HL-60 (cell line): ENCODE results near the gene FXN.

ENCODE experiments used
- SPI1 ChIP-seq: IDR thresholded peaks from 2 replicates; pipeline ENCODE4 v1.6.1; 2012; ENCODE audit warnings: low read depth, mild to moderate bottlenecking, borderline replicate concordance
- TF ChIP-seq, protein P1 (sequence below): IDR thresholded peaks from one replicate; pipeline ENCODE4 v1.5.1; 2011; ENCODE audit warnings: low read length, control low read depth, inconsistent platforms; ENCODE audit not compliant: insufficient read depth
- TF ChIP-seq, protein P2 (sequence below): IDR thresholded peaks from 2 replicates; pipeline ENCODE4 v1.6.1; 2012; ENCODE audit warnings: low read depth; ENCODE audit not compliant: insufficient replicate concordance

DNA sequence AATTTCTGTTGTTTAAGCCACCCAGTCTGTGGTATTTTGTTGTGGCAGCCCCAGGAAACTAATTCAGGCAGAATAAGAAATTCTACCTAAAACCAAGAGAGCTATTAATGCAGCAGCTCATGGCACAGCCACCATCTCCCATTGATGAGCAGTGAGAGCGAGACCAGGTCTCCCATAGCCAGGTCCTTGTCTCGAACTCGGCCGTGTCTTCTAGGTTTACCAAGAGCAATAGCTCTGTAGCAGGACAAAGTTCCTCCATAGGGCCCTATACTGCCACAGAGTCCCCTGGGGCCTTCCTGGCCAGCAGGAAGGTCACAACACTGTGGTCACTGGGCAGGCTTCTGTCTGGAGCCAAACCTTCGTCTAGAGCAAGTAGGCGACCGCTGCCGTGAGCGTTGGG is 104.0 kb downstream of the FXN start:
- TF ChIP-seq, protein P1, sequence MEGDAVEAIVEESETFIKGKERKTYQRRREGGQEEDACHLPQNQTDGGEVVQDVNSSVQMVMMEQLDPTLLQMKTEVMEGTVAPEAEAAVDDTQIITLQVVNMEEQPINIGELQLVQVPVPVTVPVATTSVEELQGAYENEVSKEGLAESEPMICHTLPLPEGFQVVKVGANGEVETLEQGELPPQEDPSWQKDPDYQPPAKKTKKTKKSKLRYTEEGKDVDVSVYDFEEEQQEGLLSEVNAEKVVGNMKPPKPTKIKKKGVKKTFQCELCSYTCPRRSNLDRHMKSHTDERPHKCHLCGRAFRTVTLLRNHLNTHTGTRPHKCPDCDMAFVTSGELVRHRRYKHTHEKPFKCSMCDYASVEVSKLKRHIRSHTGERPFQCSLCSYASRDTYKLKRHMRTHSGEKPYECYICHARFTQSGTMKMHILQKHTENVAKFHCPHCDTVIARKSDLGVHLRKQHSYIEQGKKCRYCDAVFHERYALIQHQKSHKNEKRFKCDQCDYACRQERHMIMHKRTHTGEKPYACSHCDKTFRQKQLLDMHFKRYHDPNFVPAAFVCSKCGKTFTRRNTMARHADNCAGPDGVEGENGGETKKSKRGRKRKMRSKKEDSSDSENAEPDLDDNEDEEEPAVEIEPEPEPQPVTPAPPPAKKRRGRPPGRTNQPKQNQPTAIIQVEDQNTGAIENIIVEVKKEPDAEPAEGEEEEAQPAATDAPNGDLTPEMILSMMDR, result no peak
- no peak for TF ChIP-seq SPI1
- TF ChIP-seq, protein P2, sequence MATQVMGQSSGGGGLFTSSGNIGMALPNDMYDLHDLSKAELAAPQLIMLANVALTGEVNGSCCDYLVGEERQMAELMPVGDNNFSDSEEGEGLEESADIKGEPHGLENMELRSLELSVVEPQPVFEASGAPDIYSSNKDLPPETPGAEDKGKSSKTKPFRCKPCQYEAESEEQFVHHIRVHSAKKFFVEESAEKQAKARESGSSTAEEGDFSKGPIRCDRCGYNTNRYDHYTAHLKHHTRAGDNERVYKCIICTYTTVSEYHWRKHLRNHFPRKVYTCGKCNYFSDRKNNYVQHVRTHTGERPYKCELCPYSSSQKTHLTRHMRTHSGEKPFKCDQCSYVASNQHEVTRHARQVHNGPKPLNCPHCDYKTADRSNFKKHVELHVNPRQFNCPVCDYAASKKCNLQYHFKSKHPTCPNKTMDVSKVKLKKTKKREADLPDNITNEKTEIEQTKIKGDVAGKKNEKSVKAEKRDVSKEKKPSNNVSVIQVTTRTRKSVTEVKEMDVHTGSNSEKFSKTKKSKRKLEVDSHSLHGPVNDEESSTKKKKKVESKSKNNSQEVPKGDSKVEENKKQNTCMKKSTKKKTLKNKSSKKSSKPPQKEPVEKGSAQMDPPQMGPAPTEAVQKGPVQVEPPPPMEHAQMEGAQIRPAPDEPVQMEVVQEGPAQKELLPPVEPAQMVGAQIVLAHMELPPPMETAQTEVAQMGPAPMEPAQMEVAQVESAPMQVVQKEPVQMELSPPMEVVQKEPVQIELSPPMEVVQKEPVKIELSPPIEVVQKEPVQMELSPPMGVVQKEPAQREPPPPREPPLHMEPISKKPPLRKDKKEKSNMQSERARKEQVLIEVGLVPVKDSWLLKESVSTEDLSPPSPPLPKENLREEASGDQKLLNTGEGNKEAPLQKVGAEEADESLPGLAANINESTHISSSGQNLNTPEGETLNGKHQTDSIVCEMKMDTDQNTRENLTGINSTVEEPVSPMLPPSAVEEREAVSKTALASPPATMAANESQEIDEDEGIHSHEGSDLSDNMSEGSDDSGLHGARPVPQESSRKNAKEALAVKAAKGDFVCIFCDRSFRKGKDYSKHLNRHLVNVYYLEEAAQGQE, result no peak
